ENCODE results near the gene UGT1A9.

The UGT1A9 gene

GRCh38 chr2:233819884-233820773 is 148.4 kb downstream of the UGT1A9 start:
- no peak for FAIRE-seq

GRCh38 chr2:233820774-233821105 is 149.0 kb downstream of the UGT1A9 start:
- no peak for FAIRE-seq

- FAIRE-seq = no peak
Observed at GRCh38 chr2:233821196-233821595, 149.5 kb downstream of the UGT1A9 start.

GRCh38 chr2:233821709-233822100 is 150.0 kb downstream of the UGT1A9 start:
- FAIRE-seq = no peak

- FAIRE-seq = no peak
Observed at GRCh38 chr2:233822101-233822771, 150.5 kb downstream of the UGT1A9 start.

Measured in TTC549 (cell line).